Measurements from ENCODE around the gene CLUH. TPM values are rescaled to one million over a fixed set of nuclear protein-coding genes. Genes with fewer than 3 reads are reported as not detected.

CLUH gene
- polyA plus RNA-seq, 1 of the 3 experiments (the other 2 are of a cell fraction): 32.2 TPM

DNA sequence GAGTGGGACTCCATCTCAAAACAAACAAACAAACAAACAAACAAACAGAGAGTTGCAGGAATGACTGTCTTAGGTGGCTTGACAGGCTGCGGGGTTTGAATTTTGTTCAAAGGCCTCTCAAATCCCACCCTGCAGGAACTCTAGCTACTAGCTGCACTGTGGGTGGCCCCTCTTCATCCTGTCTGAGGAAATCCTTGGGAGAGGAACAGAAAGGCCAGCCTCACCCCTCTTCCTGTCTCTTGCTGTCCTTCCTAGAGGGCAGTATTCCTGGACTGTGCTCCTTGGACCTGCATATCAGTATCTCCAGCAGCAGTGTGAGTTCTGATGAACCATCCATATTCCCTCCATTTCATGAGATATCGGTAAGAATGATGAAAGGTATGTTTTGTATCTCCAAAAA, 39.9 kb upstream of the CLUH start:
- Histone ChIP-seq H3K9me3 (no peaks in the 10 kb centered on the region), H3K27me3 (ENCODE audit: insufficient read depth) (peaks cover 22% of the 10 kb centered on the region; the same call in 1 of the 2 replicates), H4K20me1 (ENCODE audit: insufficient read depth) (no peaks in the 10 kb centered on the region), H3K27ac (ENCODE audit: low read depth in 2 of 2, low read length in 1 of 2) (no peak overlapping the region), H3K9ac (no peak overlapping the region), H3F3A (replicated peaks; ENCODE audit: insufficient read depth) (no peaks in the 10 kb centered on the region), H2AFZ (ENCODE audit: low read depth) (no peak overlapping the region), H3K4me2 (no peak overlapping the region), H3K36me3 (replicated peaks in 1 of 2; ENCODE audit: control insufficient read depth in 1 of 2, insufficient read depth in 2 of 2, low read length in 1 of 2) (no peaks in the 10 kb centered on the region), H3K4me1 (ENCODE audit: control insufficient read depth in 1 of 2, insufficient read depth in 2 of 2, low read depth in 1 of 2, low read length in 1 of 2) (peaks cover 0 to 2% of the 10 kb centered on the region in 2 experiments; a peak in 1 of 4 replicates), H3K79me2 (ENCODE audit: insufficient read depth) (no peaks in the 10 kb centered on the region), H3K9me2 (no peaks in the 10 kb centered on the region), H3K4me3 (ENCODE audit: low read depth in 2 of 2, low read length in 1 of 2) (no peak overlapping the region)
- ChIA-PET CTCF (interaction anchor here (1.4 to 1.6 kb wide), 2 partner anchors 25 to 35 kb away, joined by 4 to 5 read pairs; no protein-coding TSS in a partner anchor), POLR2A (no interaction called here)
- WGBS (ENCODE audit: low lambda C conversion rate): 68% methylated on average over 1 of the region's 2 CpGs
- no peak for DNase-seq
- TF ChIP-seq SIN3A (IDR thresholded peaks at IDR 0.05; ENCODE audit: borderline replicate concordance, low read depth, low read length) (no peak), TCF12 (IDR thresholded peaks at IDR 0.05) (no peak), POLR2AphosphoS5 (IDR thresholded peaks at IDR 0.05; ENCODE audit: low read depth, low read length) (no peak), FOXM1 (IDR thresholded peaks at IDR 0.05; ENCODE audit: low read depth) (no peak), RAD21 (IDR thresholded peaks at IDR 0.05; ENCODE audit: low read length) (no peak), GABPA (IDR thresholded peaks at IDR 0.05; ENCODE audit: low read depth) (no peak), ELF1 (IDR thresholded peaks at IDR 0.05) (no peak), RFX5 (IDR thresholded peaks at IDR 0.05; ENCODE audit: low read length) (no peak), MEF2A (IDR thresholded peaks at IDR 0.05; ENCODE audit: borderline replicate concordance, low read depth) (no peak), RXRA (IDR thresholded peaks at IDR 0.05; ENCODE audit: borderline replicate concordance, low read depth) (no peak), NRF1 (IDR thresholded peaks at IDR 0.05; ENCODE audit: low read depth, low read length) (no peak), FOSL2 (IDR thresholded peaks at IDR 0.05; ENCODE audit: borderline replicate concordance, low read depth) (no peak), CHD2 (IDR thresholded peaks at IDR 0.05; ENCODE audit: low read length, partially characterized antibody) (no peak), SMC3 (IDR thresholded peaks at IDR 0.05; ENCODE audit: low read depth, low read length) (no peak)
- TF ChIP-seq, protein P1, sequence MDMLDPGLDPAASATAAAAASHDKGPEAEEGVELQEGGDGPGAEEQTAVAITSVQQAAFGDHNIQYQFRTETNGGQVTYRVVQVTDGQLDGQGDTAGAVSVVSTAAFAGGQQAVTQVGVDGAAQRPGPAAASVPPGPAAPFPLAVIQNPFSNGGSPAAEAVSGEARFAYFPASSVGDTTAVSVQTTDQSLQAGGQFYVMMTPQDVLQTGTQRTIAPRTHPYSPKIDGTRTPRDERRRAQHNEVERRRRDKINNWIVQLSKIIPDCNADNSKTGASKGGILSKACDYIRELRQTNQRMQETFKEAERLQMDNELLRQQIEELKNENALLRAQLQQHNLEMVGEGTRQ (IDR thresholded peaks at IDR 0.05; ENCODE audit: borderline replicate concordance, low read depth, low read length): no peak
- TF ChIP-seq, protein P2, sequence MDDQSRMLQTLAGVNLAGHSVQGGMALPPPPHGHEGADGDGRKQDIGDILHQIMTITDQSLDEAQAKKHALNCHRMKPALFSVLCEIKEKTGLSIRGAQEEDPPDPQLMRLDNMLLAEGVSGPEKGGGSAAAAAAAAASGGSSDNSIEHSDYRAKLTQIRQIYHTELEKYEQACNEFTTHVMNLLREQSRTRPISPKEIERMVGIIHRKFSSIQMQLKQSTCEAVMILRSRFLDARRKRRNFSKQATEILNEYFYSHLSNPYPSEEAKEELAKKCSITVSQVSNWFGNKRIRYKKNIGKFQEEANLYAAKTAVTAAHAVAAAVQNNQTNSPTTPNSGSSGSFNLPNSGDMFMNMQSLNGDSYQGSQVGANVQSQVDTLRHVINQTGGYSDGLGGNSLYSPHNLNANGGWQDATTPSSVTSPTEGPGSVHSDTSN (IDR thresholded peaks at IDR 0.05): no peak
- TF ChIP-seq, protein P3, sequence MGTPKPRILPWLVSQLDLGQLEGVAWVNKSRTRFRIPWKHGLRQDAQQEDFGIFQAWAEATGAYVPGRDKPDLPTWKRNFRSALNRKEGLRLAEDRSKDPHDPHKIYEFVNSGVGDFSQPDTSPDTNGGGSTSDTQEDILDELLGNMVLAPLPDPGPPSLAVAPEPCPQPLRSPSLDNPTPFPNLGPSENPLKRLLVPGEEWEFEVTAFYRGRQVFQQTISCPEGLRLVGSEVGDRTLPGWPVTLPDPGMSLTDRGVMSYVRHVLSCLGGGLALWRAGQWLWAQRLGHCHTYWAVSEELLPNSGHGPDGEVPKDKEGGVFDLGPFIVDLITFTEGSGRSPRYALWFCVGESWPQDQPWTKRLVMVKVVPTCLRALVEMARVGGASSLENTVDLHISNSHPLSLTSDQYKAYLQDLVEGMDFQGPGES (IDR thresholded peaks at IDR 0.05; ENCODE audit: low read depth, low read length): no peak

DNA sequence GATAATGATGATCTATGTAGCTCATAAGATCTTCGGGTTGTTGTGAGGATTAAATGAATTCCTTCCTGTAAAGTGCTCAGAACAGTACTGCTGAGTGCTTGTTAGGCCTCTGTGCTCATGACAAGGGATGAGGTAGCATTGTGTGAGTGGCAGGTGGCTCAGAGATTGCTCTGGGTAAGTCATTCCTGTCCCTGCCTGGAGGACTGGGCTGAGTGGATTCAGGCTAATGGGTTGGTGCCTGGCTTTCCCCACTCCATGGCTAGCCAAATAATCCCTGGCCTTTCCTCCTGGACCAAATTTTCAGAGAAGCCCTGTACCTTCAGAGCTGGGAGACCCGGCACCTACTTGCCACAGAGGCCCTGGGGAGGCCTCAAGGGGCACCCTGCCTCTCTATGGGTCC, 39.2 kb upstream of the CLUH start:
- Histone ChIP-seq H4K20me1 (ENCODE audit: insufficient read depth) (no peaks in the 10 kb centered on the region), H2AFZ (ENCODE audit: low read depth) (no peak overlapping the region), H3K9me2 (no peaks in the 10 kb centered on the region), H3K27me3 (ENCODE audit: insufficient read depth) (peaks cover 21% of the 10 kb centered on the region), H3K4me2 (no peak overlapping the region), H3F3A (replicated peaks; ENCODE audit: insufficient read depth) (no peaks in the 10 kb centered on the region), H3K9ac (no peak overlapping the region), H3K79me2 (ENCODE audit: insufficient read depth) (no peaks in the 10 kb centered on the region), H3K9me3 (no peaks in the 10 kb centered on the region), H3K4me1 (ENCODE audit: control insufficient read depth in 1 of 2, insufficient read depth in 2 of 2, low read depth in 1 of 2, low read length in 1 of 2) (peaks cover 0 to 2% of the 10 kb centered on the region in 2 experiments; a peak in 1 of 4 replicates), H3K4me3 (ENCODE audit: low read depth in 2 of 2, low read length in 1 of 2) (no peak overlapping the region), H3K27ac (ENCODE audit: low read depth in 2 of 2, low read length in 1 of 2) (no peak overlapping the region), H3K36me3 (replicated peaks in 1 of 2; ENCODE audit: control insufficient read depth in 1 of 2, insufficient read depth in 2 of 2, low read length in 1 of 2) (no peaks in the 10 kb centered on the region)
- ChIA-PET CTCF (interaction anchor here (1.4 to 1.6 kb wide), 2 partner anchors 26 to 36 kb away, joined by 4 to 5 read pairs; no protein-coding TSS in a partner anchor), POLR2A (no interaction called here)
- DNase-seq: no peak
- WGBS (ENCODE audit: low lambda C conversion rate): 57% methylated on average over 2 of the region's 2 CpGs
- no peak for TF ChIP-seq POLR2AphosphoS5 (IDR thresholded peaks at IDR 0.05; ENCODE audit: low read depth, low read length)
- TF ChIP-seq, protein P4, sequence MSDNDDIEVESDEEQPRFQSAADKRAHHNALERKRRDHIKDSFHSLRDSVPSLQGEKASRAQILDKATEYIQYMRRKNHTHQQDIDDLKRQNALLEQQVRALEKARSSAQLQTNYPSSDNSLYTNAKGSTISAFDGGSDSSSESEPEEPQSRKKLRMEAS (IDR thresholded peaks at IDR 0.05; ENCODE audit: low read depth): no peak
- no peak for TF ChIP-seq EZH2phosphoT487 (IDR thresholded peaks at IDR 0.05; ENCODE audit: borderline replicate concordance, low read depth)
- no peak for TF ChIP-seq NRF1 (IDR thresholded peaks at IDR 0.05; ENCODE audit: low read depth, low read length)
- TF ChIP-seq, protein P5, sequence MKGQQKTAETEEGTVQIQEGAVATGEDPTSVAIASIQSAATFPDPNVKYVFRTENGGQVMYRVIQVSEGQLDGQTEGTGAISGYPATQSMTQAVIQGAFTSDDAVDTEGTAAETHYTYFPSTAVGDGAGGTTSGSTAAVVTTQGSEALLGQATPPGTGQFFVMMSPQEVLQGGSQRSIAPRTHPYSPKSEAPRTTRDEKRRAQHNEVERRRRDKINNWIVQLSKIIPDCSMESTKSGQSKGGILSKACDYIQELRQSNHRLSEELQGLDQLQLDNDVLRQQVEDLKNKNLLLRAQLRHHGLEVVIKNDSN (IDR thresholded peaks at IDR 0.05; ENCODE audit: borderline replicate concordance, low read depth): no peak
- TF ChIP-seq, protein P1 (IDR thresholded peaks at IDR 0.05; ENCODE audit: borderline replicate concordance, low read depth, low read length): no peak
- TF ChIP-seq, protein P6, sequence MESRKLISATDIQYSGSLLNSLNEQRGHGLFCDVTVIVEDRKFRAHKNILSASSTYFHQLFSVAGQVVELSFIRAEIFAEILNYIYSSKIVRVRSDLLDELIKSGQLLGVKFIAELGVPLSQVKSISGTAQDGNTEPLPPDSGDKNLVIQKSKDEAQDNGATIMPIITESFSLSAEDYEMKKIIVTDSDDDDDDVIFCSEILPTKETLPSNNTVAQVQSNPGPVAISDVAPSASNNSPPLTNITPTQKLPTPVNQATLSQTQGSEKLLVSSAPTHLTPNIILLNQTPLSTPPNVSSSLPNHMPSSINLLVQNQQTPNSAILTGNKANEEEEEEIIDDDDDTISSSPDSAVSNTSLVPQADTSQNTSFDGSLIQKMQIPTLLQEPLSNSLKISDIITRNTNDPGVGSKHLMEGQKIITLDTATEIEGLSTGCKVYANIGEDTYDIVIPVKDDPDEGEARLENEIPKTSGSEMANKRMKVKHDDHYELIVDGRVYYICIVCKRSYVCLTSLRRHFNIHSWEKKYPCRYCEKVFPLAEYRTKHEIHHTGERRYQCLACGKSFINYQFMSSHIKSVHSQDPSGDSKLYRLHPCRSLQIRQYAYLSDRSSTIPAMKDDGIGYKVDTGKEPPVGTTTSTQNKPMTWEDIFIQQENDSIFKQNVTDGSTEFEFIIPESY (IDR thresholded peaks at IDR 0.05; ENCODE audit: borderline replicate concordance, low read depth): no peak
- TF ChIP-seq NFIC (IDR thresholded peaks at IDR 0.05; ENCODE audit: borderline replicate concordance): no peak

Measured in SK-N-SH (cell line).